ENCODE results near the gene SLIT1. TPM values are rescaled to one million over a fixed set of nuclear protein-coding genes. Genes with fewer than 3 reads are reported as not detected.

SLIT1 gene
- total and polyA plus RNA-seq, 2 of the 8 experiments (the other 6 are each of a cell fraction or from before 2014, with no cell fraction given), result 0.70 to 0.88 TPM

DNA sequence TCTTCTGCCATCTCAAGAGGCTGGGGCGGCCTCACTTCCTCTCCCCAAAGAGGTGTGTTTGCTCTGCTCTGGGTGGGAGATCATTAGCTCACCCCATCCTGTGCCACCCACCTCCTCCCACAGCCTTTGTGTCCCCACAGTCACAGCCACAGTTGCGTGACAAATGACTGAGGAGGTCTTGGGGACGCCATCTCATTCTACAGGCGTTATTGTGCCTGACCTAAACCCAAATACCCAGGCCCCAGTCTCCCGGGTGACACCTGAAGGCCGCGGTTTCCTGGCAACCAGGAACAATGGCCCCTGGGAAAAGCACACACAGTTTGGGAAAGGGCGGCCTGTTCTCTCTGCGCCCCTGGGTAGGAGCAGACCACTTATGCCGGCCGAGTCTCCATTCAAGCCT lies 51.6 kb downstream of the SLIT1 start:
- Histone ChIP-seq H3K27me3 (replicated peaks in 1 of 4; ENCODE audit: control insufficient read depth in 3 of 4, extremely low read depth in 1 of 4, insufficient read depth in 3 of 4, low read length in 3 of 4) (no peaks in the 10 kb centered on the region), H4K20me1 (replicated peaks in 1 of 2; ENCODE audit: control insufficient read depth in 1 of 2, insufficient read depth in 2 of 2, low read length in 2 of 2) (no peaks in the 10 kb centered on the region), H3K23me2 (ENCODE audit: low read depth, low read length) (no peaks in the 10 kb centered on the region), H2BK120ac (replicated peaks; ENCODE audit: low read depth, low read length) (no peak overlapping the region), H3K56ac (replicated peaks; ENCODE audit: insufficient read length, low read depth, low read length) (no peak overlapping the region), H2BK5ac (ENCODE audit: low read depth, low read length) (no peak overlapping the region; the same call in 1 of the 2 replicates), H3K4ac (replicated peaks; ENCODE audit: insufficient read length, low read depth, low read length) (no peak overlapping the region), H4K91ac (replicated peaks; ENCODE audit: insufficient read length, low read length) (no peak overlapping the region), H2BK12ac (ENCODE audit: low read depth, low read length) (no peak overlapping the region), H3K4me3 (ENCODE audit: extremely low read depth in 1 of 4, insufficient read depth in 2 of 4, low read depth in 3 of 4, low read length in 4 of 4) (no peak overlapping the region), H3K79me1 (ENCODE audit: low read depth, low read length) (no peaks in the 10 kb centered on the region), H3K4me2 (ENCODE audit: insufficient read depth in 1 of 2, low read depth in 2 of 2, low read length in 2 of 2) (no peak overlapping the region), H4K8ac (ENCODE audit: extremely low read depth, insufficient read depth, low read length) (no peak overlapping the region), H2AFZ (ENCODE audit: low read length) (no peak overlapping the region), H2BK20ac (ENCODE audit: low read length) (no peak overlapping the region), H2AK5ac (ENCODE audit: low read depth, low read length) (no peak overlapping the region; the same call in 1 of the 2 replicates), H3K23ac (ENCODE audit: insufficient read length) (no peak overlapping the region), H3K79me2 (ENCODE audit: control insufficient read depth in 1 of 2, insufficient read depth in 2 of 2, low read length in 2 of 2) (no peaks in the 10 kb centered on the region), H3K4me1 (replicated peaks in 1 of 4; ENCODE audit: control insufficient read depth in 3 of 4, insufficient read depth in 4 of 4, low read length in 3 of 4) (peaks cover 0 to 3% (median 1%) of the 10 kb centered on the region in 4 experiments; a peak in 2 of 7 replicates), H3K27ac (ENCODE audit: low read depth, low read length) (no peak overlapping the region), H3K9me3 (ENCODE audit: insufficient read depth in 2 of 2, low read depth in 1 of 2, low read length in 1 of 2) (no peaks in the 10 kb centered on the region), H3K18ac (ENCODE audit: extremely low read depth, low read length) (no peak overlapping the region; the same call in 1 of the 2 replicates), H2BK15ac (ENCODE audit: low read length) (no peak overlapping the region), H3K14ac (ENCODE audit: insufficient read length) (no peak overlapping the region), H3K36me3 (ENCODE audit: control insufficient read depth in 2 of 4, insufficient read depth in 4 of 4, low read length in 3 of 4) (no peaks in the 10 kb centered on the region), H4K5ac (ENCODE audit: insufficient read length, low read depth, low read length) (no peak overlapping the region), H3K9ac (replicated peaks in 1 of 4; ENCODE audit: extremely low read depth in 1 of 4, low read depth in 3 of 4, low read length in 3 of 4) (no peak overlapping the region)
- ChIA-PET POLR2A (ENCODE audit: partially characterized antibody) (no interaction called here), CTCF (ENCODE audit: partially characterized antibody) (interaction anchor here (1.0 to 43.6 kb wide), 6 partner anchors 9 to 158 kb away, joined by 3 to 759 read pairs (median 4); no protein-coding TSS in a partner anchor)
- TF ChIP-seq, protein P1, sequence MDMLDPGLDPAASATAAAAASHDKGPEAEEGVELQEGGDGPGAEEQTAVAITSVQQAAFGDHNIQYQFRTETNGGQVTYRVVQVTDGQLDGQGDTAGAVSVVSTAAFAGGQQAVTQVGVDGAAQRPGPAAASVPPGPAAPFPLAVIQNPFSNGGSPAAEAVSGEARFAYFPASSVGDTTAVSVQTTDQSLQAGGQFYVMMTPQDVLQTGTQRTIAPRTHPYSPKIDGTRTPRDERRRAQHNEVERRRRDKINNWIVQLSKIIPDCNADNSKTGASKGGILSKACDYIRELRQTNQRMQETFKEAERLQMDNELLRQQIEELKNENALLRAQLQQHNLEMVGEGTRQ (IDR thresholded peaks at IDR 0.05; ENCODE audit: low read length), result no peak
- TF ChIP-seq HDAC6 (IDR thresholded peaks at IDR 0.05; ENCODE audit: low read depth, low read length), result no peak
- no peak for TF ChIP-seq ASH2L (IDR thresholded peaks at IDR 0.05; ENCODE audit: low read length)
- no peak for TF ChIP-seq GTF2F1 (IDR thresholded peaks at IDR 0.05; ENCODE audit: borderline replicate concordance, low read depth, low read length)
- no peak for TF ChIP-seq RNF2 (IDR thresholded peaks at IDR 0.05; ENCODE audit: borderline replicate concordance, low read depth, low read length, missing control alignments, poor library complexity, severe bottlenecking)
- TF ChIP-seq TCF12 (IDR thresholded peaks at IDR 0.05; ENCODE audit: low read depth, low read length), result no peak
- no peak for TF ChIP-seq SIX5 (IDR thresholded peaks at IDR 0.05; ENCODE audit: low read depth, low read length)
- no peak for DNase-seq (ENCODE audit: low read depth in 1 of 2, low spot score in 2 of 2)
- 91% methylated on average over 11 of the region's 11 CpGs; no CpG with 5 or more reads in 1 of the 2 experiments for WGBS, 2 experiments (ENCODE audit: extremely low coverage in 1 of 2, insufficient coverage in 1 of 2, insufficient read length in 1 of 2, insufficient replicate concordance in 2 of 2, low coverage in 1 of 2, low lambda C conversion rate in 2 of 2, missing lambda C conversion rate in 1 of 2)
- FAIRE-seq, result no peak

Measured in H1 (cell line).